ENCODE data around the gene PDC.

The PDC gene

GRCh38 chr1:186461014-186461413, at the start of gene PDC:
TSS of gene PDC (minus strand) at chr1:186461114. CDS start at chr1:186449459, 11,655 bp downstream.
- H3K36me3 ChIP-seq (replicated peaks) = no peaks in the 10 kb centered on the region
- TF ChIP-seq, protein P1, sequence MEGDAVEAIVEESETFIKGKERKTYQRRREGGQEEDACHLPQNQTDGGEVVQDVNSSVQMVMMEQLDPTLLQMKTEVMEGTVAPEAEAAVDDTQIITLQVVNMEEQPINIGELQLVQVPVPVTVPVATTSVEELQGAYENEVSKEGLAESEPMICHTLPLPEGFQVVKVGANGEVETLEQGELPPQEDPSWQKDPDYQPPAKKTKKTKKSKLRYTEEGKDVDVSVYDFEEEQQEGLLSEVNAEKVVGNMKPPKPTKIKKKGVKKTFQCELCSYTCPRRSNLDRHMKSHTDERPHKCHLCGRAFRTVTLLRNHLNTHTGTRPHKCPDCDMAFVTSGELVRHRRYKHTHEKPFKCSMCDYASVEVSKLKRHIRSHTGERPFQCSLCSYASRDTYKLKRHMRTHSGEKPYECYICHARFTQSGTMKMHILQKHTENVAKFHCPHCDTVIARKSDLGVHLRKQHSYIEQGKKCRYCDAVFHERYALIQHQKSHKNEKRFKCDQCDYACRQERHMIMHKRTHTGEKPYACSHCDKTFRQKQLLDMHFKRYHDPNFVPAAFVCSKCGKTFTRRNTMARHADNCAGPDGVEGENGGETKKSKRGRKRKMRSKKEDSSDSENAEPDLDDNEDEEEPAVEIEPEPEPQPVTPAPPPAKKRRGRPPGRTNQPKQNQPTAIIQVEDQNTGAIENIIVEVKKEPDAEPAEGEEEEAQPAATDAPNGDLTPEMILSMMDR (IDR thresholded peaks at IDR 0.05; ENCODE audit: low read depth, low read length, missing control alignments) = no peak
- H3K27me3 ChIP-seq (replicated peaks) = no peaks in the 10 kb centered on the region
- in situ Hi-C loops (cut with HindIII; ENCODE audit: low pct_ligation_motif_present, low sequenced_read_pairs) = no loop called here
- H3K4me3 ChIP-seq (ENCODE audit: low read depth, low read length) = no peak within 1 kb of the TSS
- H3K27ac ChIP-seq = no peak within 1 kb of the TSS
- DNase-seq = no peak

DNA sequence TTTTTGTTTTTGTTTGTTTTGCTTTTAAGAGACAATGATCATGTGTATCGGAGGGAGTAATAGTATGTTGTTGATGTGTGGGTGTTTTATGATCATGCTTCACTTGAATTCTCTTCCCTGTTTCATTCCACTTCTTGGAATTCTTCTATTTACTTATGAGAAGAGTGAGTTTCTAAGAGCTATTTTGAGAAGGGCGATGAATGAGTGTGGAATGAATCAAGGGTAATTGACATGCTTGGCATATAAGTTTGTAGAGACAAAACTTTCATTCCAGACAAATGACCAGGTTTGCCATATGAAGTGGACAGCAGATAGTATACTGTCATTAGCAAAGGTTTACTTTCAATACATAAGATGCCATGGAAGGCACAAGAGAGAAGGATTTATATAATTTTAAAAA, 42.3 kb upstream of the PDC start:
- in situ Hi-C loops (cut with HindIII; ENCODE audit: low pct_ligation_motif_present, low sequenced_read_pairs) = no loop called here
- Histone ChIP-seq H3K27ac (peak overlapping the region; percentile 46), H3K4me3 (ENCODE audit: low read depth, low read length) (no peak overlapping the region), H3K36me3 (replicated peaks) (no peaks in the 10 kb centered on the region), H3K27me3 (replicated peaks) (no peaks in the 10 kb centered on the region)
- peak; percentile 24 for DNase-seq
- TF ChIP-seq, protein P1 (IDR thresholded peaks at IDR 0.05; ENCODE audit: low read depth, low read length, missing control alignments) = no peak

GRCh38 chr1:186502087-186502486, 41.2 kb upstream of the PDC start:
- Histone ChIP-seq H3K4me3 (ENCODE audit: low read depth, low read length) (no peak overlapping the region), H3K36me3 (replicated peaks) (no peaks in the 10 kb centered on the region), H3K27me3 (replicated peaks) (no peaks in the 10 kb centered on the region), H3K27ac (no peak overlapping the region)
- in situ Hi-C loops (cut with HindIII; ENCODE audit: low pct_ligation_motif_present, low sequenced_read_pairs) = no loop called here
- no peak for DNase-seq
- TF ChIP-seq, protein P1 (IDR thresholded peaks at IDR 0.05; ENCODE audit: low read depth, low read length, missing control alignments) = no peak

GRCh38 chr1:186500804-186501203, 39.9 kb upstream of the PDC start:
- no peak for DNase-seq
- in situ Hi-C loops (cut with HindIII; ENCODE audit: low pct_ligation_motif_present, low sequenced_read_pairs) = no loop called here
- H3K36me3 ChIP-seq (replicated peaks) = no peaks in the 10 kb centered on the region
- TF ChIP-seq, protein P1 (IDR thresholded peaks at IDR 0.05; ENCODE audit: low read depth, low read length, missing control alignments) = no peak
- no peak overlapping the region for H3K27ac ChIP-seq
- no peak overlapping the region for H3K4me3 ChIP-seq (ENCODE audit: low read depth, low read length)
- H3K27me3 ChIP-seq (replicated peaks) = no peaks in the 10 kb centered on the region

DNA sequence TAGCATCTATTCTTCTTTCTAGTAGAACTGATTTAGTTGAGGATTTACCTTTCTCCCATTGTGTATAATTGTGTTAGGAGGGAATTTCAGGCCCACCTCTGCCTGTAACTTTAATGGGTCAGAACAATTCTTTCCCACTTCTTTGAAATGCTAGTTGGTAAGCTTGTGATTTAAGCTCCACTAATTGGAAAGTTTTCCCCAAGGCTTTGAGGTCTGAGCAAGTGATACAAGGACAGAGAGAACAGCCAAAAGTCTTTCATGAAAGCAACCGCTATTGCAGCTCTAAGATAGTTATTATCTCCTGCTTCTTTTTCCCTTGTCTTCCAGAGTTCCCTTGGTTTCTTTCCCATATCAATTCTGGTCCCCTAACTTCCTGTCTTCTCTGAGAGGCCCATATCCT, 38.7 kb upstream of the PDC start:
- no peaks in the 10 kb centered on the region for H3K36me3 ChIP-seq (replicated peaks)
- no peaks in the 10 kb centered on the region for H3K27me3 ChIP-seq (replicated peaks)
- H3K4me3 ChIP-seq (ENCODE audit: low read depth, low read length) = no peak overlapping the region
- peak overlapping the region; percentile 91 for H3K27ac ChIP-seq
- TF ChIP-seq, protein P1 (IDR thresholded peaks at IDR 0.05; ENCODE audit: low read depth, low read length, missing control alignments) = no peak
- DNase-seq = no peak
- in situ Hi-C loops (cut with HindIII; ENCODE audit: low pct_ligation_motif_present, low sequenced_read_pairs) = loop anchor here (25.0 kb wide), 1 partner anchor 488 kb away; no protein-coding TSS in a partner anchor

DNA sequence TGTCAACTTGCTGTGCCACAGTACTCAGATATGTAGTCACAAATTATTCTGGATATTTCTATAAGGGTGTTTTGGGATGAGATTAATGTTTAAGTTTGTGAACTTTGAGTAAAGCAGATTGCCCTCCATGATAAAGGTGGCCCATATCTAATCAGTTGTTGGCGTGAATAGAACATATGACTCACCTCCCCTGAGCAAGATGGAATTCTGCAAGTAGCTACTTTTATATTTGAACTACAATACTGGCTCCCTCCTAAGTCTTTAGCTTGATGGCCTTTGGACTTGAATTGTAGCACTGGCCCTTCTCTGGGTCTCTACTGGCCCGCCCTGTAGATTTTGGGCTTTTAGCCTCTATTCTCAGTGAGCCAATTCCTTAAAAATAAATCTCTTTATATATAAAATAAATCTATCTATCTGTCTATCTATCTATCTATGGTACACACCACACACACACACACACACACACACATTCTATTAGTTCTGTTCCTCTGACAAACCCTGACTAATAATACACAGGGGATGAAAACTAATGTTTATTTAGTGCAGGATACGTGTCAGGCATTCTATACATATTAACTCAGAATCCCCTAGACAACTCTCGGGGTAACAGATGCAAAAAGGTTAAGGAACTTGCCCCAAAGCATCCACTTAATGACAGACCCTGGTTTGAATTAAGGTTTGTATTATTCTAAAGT, 37.9 kb upstream of the PDC start:
- Histone ChIP-seq H3K4me3 (ENCODE audit: low read depth, low read length) (no peak overlapping the region), H3K36me3 (replicated peaks) (no peaks in the 10 kb centered on the region), H3K27ac (peak overlapping the region; percentile 91), H3K27me3 (replicated peaks) (no peaks in the 10 kb centered on the region)
- in situ Hi-C loops (cut with HindIII; ENCODE audit: low pct_ligation_motif_present, low sequenced_read_pairs) = loop anchor here (25.0 kb wide), 1 partner anchor 488 kb away; no protein-coding TSS in a partner anchor
- DNase-seq = peak; percentile 90
- TF ChIP-seq, protein P1 (IDR thresholded peaks at IDR 0.05; ENCODE audit: low read depth, low read length, missing control alignments) = no peak

All from brain microvascular endothelial cell (primary cell).